Right lobe of liver (tissue), 4 donors: ENCODE data around the gene KLRB1.
A peak's percentile ranks its signal among the peaks of the same experiment; 100 is the strongest.

ENCODE experiments used
- POLR2A ChIP-seq: fragments of 450-650 bp; IDR thresholded peaks from one replicate; pipeline ENCODE4 v1.6.1; 2017; ENCODE audit warnings: antibody characterized with exemption, mild to moderate bottlenecking
- TF ChIP-seq, protein P1 (sequence below), 4 donors: fragments of 200-600 bp in 3 of 4; fragments of 450-650 bp in 1 of 4; IDR thresholded peaks; one replicate each; pipeline versions ENCODE4 v1.5.1 to v1.8.0; 2016 to 2022; ENCODE audit warnings: antibody characterized with exemption in 4 of 4, mild to moderate bottlenecking in 2 of 4
- donor health status: DM: no; HTN: no; CAD: no.
- donor health status: DM: no; HTN: no; CAD: no.
- donor health status: DM: no; HTN: yes; CAD: no.

DNA sequence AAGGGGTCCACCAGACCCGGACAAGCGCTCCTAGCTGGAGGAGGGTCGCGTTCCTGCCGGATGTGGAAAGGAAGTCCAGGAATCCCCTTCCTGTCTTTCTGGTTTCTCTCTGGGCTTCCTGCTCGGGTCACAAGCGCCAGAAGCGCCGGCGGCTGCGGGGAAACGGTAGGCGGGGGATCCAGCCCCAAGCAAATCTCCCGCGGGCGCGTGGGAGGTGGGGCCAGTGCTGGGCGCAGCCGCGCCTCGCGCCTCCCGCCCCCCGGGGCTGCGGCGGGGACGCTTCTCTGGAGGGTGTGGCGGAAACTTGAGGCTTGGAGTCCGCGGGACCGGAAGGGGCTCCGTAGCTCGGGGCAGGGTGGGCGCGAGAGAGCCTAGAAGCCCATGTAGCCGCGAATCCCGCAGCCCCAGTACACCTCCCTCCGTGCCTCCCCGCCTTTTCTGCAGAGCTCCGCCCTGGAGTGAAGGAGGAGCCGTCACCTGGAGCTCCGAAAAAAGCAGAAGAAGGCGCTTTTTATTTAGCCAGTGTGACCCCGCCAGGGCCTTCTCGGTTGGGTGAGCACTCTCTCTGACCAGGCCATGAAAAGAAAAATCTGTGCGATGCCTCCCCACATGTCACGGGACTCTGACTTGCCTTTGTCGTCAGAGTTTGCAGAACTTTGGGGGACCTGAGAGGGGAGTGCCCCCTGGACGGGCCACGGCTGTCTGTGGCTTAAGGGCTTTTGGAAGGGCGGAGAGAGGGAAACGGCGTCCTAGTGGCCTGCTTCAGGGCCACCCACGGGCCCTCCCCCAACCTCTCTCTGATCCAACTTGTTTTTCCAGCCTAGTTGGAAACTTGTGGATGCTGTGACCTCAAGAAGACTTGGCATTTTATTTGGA is 40.3 kb upstream of the KLRB1 start:
- TF ChIP-seq, protein P1, sequence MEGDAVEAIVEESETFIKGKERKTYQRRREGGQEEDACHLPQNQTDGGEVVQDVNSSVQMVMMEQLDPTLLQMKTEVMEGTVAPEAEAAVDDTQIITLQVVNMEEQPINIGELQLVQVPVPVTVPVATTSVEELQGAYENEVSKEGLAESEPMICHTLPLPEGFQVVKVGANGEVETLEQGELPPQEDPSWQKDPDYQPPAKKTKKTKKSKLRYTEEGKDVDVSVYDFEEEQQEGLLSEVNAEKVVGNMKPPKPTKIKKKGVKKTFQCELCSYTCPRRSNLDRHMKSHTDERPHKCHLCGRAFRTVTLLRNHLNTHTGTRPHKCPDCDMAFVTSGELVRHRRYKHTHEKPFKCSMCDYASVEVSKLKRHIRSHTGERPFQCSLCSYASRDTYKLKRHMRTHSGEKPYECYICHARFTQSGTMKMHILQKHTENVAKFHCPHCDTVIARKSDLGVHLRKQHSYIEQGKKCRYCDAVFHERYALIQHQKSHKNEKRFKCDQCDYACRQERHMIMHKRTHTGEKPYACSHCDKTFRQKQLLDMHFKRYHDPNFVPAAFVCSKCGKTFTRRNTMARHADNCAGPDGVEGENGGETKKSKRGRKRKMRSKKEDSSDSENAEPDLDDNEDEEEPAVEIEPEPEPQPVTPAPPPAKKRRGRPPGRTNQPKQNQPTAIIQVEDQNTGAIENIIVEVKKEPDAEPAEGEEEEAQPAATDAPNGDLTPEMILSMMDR (IDR thresholded peaks at IDR 0.05), result no peak
- TF ChIP-seq POLR2A, result peak; percentile 60
